ENCODE data around the gene DDX17. TPM values are rescaled to one million over a fixed set of nuclear protein-coding genes. Genes with fewer than 3 reads are reported as not detected.

Gene DDX17
- total and polyA plus RNA-seq, 10 of the 15 experiments (the other 5 are each of a cell fraction or from before 2014, with no cell fraction given), result 25.2 to 778 (median 266) TPM

DNA sequence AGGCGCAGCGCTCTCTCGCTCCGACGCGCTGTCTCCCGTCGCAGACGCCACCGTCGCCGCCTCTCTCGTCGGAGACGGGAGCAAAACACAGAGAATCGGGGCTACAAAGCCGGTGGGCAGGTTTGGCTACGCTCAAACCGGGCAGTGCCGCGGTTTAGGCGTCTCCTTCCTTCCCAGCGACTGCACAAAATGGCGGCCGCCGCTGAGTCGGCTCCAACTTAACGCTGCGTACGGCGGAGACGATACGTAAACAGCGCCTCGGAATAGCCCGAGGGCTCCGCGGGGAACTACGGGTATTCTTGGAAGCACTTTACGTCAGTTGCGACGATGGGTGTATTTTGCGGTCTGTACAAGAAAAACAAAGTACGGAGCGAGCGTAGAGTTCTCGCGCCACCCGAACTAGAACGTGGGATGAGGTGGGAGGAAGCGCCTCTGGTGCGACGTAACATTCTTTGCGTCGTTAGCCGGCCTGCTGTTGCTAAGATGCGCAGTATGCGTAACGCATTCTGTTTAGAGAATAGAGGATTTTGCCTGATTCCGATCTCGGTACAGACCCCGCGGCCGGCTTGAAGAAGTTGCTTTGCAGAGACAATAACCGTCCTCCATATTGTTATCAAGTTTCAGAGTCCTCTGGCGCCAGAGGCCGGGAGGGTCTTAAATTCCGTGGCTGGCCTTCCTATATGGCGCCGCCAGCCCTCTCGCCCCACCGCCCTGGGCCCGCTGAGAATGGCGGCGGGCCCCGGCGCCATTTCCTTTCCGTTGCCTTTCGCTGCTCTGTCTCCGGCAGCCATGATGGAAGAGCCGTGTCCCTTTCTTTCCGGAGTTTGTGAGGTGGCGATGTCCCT, at the start of gene DDX17 (continued):
- TF ChIP-seq ZNF592 (IDR thresholded peaks at IDR 0.05), result peak; percentile 88
- TF ChIP-seq, protein P1, sequence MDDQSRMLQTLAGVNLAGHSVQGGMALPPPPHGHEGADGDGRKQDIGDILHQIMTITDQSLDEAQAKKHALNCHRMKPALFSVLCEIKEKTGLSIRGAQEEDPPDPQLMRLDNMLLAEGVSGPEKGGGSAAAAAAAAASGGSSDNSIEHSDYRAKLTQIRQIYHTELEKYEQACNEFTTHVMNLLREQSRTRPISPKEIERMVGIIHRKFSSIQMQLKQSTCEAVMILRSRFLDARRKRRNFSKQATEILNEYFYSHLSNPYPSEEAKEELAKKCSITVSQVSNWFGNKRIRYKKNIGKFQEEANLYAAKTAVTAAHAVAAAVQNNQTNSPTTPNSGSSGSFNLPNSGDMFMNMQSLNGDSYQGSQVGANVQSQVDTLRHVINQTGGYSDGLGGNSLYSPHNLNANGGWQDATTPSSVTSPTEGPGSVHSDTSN (IDR thresholded peaks at IDR 0.05; ENCODE audit: insufficient replicate concordance, low read depth, low read length), result no peak
- TF ChIP-seq NR2C1 (IDR thresholded peaks at IDR 0.05), result peak; percentile 80
- TF ChIP-seq RB1 (IDR thresholded peaks at IDR 0.05; ENCODE audit: borderline replicate concordance), result peak; percentile 70; the same call in 1 of the 2 replicates
- TF ChIP-seq ZNF24 (IDR thresholded peaks at IDR 0.05), result no peak
- peak; percentile 10; the same call in 1 of the 2 replicates for TF ChIP-seq CHD2 (IDR thresholded peaks at IDR 0.05; ENCODE audit: borderline replicate concordance, low read depth, low read length)
- 0 out of 2 replicates have a peak, but pooled peaks have one; percentile 55 for TF ChIP-seq TBL1XR1 (IDR thresholded peaks at IDR 0.05; ENCODE audit: low read depth, low read length)
- no peak for TF ChIP-seq ESRRA (IDR thresholded peaks at IDR 0.05; ENCODE audit: low read length)
- TF ChIP-seq, protein P2, sequence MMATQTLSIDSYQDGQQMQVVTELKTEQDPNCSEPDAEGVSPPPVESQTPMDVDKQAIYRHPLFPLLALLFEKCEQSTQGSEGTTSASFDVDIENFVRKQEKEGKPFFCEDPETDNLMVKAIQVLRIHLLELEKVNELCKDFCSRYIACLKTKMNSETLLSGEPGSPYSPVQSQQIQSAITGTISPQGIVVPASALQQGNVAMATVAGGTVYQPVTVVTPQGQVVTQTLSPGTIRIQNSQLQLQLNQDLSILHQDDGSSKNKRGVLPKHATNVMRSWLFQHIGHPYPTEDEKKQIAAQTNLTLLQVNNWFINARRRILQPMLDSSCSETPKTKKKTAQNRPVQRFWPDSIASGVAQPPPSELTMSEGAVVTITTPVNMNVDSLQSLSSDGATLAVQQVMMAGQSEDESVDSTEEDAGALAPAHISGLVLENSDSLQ (IDR thresholded peaks at IDR 0.05), result peak; percentile 41; the same call in 1 of the 2 replicates
- peak; percentile 51 for TF ChIP-seq E4F1 (IDR thresholded peaks at IDR 0.05; ENCODE audit: borderline replicate concordance, partially characterized antibody)
- no peak for TF ChIP-seq RCOR1 (conservative IDR thresholded peaks at IDR 0.05; ENCODE audit: low read depth, low read length)
- 0 out of 2 replicates have a peak, but pooled peaks have one; percentile 55 for TF ChIP-seq CHD1 (IDR thresholded peaks at IDR 0.05; ENCODE audit: low read depth, low read length)
- peak; percentile 75 for TF ChIP-seq CREB1 (IDR thresholded peaks at IDR 0.05; ENCODE audit: low read depth)
- TF ChIP-seq POLR2AphosphoS5 (IDR thresholded peaks at IDR 0.05; ENCODE audit: low read length), result peak; percentile 93
- TF ChIP-seq SPI1 (IDR thresholded peaks at IDR 0.05; ENCODE audit: borderline replicate concordance, insufficient read depth, low read depth, low read length), result peak; percentile 57; the same call in 1 of the 2 replicates
- TF ChIP-seq KLF5 (IDR thresholded peaks at IDR 0.05; ENCODE audit: partially characterized antibody), result peak; percentile 21
- TF ChIP-seq ZSCAN29 (IDR thresholded peaks at IDR 0.05), result no peak
- no peak for TF ChIP-seq MAX (IDR thresholded peaks at IDR 0.05; ENCODE audit: low read depth, low read length)
- TF ChIP-seq MYB (IDR thresholded peaks at IDR 0.05; ENCODE audit: borderline replicate concordance, low read depth, low read length), result no peak
- no peak for TF ChIP-seq SIX5 (IDR thresholded peaks at IDR 0.05; ENCODE audit: low read depth, low read length, severe bottlenecking)
